Heart left ventricle (tissue), 13 donors: Measurements from ENCODE around the gene ZNF738.

Source experiments
- CTCF ChIP-seq, 12 donors: fragments of 200-600 bp; sonication (generic) in 4 of 12; IDR thresholded peaks; one replicate each; pipeline versions ENCODE4 v1.5.0 to v1.8.0; 2018 to 2022; ENCODE audit warnings: antibody characterized with exemption in 12 of 12, mild to moderate bottlenecking in 5 of 12
- POLR2A ChIP-seq, 2 donors: fragments of 450-650 bp; IDR thresholded peaks; one replicate each; pipeline ENCODE4 v1.6.1; 2017; ENCODE audit warnings: antibody characterized with exemption in 2 of 2, mild to moderate bottlenecking in 2 of 2, moderate library complexity in 2 of 2
- donor health status: ischemic (EF 13 %, LVEDD 7.1; RV severe dilation, severe dysfunction).
- donor health status: DM: no; HTN: yes; CAD: no.
- donor health status: DM: no; HTN: no; CAD: no.
- donor health status: ischemic (EF 25% LVEDD 6.9; RV normal size, moderate dysfunction).
- donor health status: ischemic (EF 25% LVEDD 5.7; RV mildly dilated, moderate dysfunction).
- donor health status: ischemic (EF 35%, LVEDD 5.7; RV mildly dilated, moderate dysfunction).
- donor health status: nonischemic (EF 11% LVEDD 7.7; RV severe dilation, severe dysfunction).
- donor health status: DM: yes; HTN: yes; CAD: no.
- donor health status: PGD.
- donor health status: ischemic (EF 29% LVEDD 5.4; RV normal size, mild dysfunction).
- donor health status: nonischemic (EF 23%, LVEDD 6.1; RV moderate dilation, normal function).

- no peak for TF ChIP-seq CTCF (IDR thresholded peaks at IDR 0.05)
- peak in 1 of 2 donors; percentile 78 for TF ChIP-seq POLR2A (IDR thresholded peaks at IDR 0.05)
These were observed 29.8 kb upstream of the ZNF738 start, which contains the start of gene ZNF708 for GRCh38 chr19:21328885-21329605.
